Forelimb muscle (tissue), 1 donor: ENCODE data around the gene TMPRSS3. TPM values are rescaled to one million over a fixed set of nuclear protein-coding genes. Genes with fewer than 3 reads are reported as not detected.
"Not testable (repeated sequence)": the region's sequence is repeated elsewhere in the genome, so short reads cannot be mapped to it uniquely, and the experiment has no call there.

ENCODE experiments used
- DNase-seq: peaks from one replicate; pipeline ENCODE4 v3.0.0-alpha.2; 2013; ENCODE audit warnings: low read depth
- polyA plus RNA-seq: library from polyadenylated mRNA; unstranded; fragments of 120-200 nt; gene quantifications from one replicate; pipeline ENCODE4 v1.2.1, GENCODE V29; 2013; ENCODE audit not compliant: insufficient read length

Gene TMPRSS3
- polyA plus RNA-seq, 1 donor = not detected

GRCh38 chr21:42427809-42428419 lies 32.1 kb upstream of the TMPRSS3 start:
- no peak for DNase-seq

DNA sequence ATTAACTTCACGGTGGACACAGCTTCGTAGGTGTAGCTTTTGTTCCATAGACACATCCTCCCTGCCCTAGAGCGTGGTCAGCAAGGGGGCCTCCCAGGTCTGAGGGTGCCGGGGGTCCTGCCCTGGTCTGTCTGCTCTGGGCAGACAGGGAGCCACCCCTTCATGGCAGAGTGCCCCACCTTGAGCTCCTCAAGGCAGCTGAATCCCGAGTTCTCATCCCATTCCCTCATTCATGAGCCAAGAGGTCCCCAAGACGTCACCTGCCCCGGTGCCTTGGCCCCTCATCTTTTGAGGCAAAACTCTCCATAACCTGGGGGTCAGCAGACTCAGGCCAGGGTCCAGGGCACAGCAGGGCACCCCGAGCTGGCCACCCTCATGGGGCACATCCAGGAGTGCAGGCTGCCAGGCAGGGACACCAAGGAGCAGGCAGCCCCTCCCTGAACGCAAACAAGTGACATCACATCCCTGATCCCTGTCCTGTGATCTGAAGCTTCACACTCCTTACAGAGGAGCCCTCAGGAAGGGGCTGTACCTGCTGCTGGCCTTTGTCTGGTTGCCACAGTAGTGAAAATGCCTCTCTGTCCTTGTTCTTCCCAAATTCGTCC lies 31.1 kb upstream of the TMPRSS3 start:
- DNase-seq = no peak

- no peak for DNase-seq
Measured at GRCh38 chr21:42426424-42426823, 30.6 kb upstream of the TMPRSS3 start.

DNA sequence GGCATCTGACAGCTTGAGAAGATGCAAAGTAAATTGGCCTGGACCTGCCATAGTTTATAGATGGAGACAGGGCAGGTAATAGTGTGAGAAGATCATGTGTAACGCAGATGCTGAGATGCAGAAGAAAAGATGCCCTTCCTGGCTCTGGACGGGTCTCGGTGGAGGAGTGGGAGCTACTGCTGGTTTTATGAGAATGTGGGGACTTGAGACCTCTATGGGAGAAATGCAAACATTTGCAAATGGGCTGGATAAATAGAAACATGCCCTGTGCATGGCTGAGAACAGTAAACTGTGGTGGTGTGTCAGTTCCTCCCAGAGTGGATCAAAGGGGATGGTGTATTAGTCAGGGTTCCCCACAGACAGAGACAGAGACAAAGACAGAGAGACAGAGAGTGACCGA lies 29.7 kb upstream of the TMPRSS3 start:
- DNase-seq = no peak

GRCh38 chr21:42424914-42425541 lies 29.2 kb upstream of the TMPRSS3 start:
- no peak for DNase-seq

DNA sequence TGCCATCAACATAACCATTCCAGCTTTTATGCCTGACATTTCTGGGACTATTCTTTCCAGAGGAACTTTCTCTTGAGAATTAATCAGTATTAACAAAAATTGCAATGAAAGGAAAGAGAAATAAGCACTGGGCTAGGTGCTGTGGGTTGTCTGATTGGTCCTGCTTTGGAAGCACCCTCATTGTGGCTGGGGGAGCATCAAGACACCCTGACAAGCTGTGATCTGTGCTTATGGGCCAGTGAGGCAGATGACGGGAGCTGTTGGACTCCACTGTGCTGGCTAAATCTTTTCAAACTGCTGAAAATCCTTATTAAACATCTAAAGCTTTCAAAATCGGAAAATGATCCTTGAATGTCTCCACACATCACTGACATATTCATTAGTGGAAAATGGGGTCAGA lies 27.8 kb upstream of the TMPRSS3 start:
- DNase-seq = no peak

DNA sequence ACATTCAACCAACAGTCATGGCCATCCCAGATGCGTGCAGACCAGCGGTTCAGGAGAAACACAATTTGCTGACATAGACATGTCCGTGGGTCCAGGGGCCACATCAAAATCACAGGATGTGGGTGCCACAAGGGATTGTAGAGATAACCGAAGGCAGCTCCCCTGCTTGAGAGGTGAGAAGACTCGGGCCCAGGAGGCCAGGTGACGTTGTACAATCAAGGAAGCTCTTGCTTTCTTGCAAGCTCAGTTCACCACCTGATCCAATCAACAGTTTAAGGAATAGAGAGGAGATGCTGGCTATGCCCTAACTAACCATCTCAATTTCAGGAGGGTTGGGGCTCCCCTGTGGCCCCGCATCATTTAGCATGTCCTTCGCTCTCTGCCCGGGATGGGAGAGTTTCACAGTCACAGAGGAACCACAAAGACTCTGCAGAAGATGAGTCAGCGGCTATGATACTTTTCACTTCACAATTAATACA lies 27.4 kb upstream of the TMPRSS3 start:
- no peak for DNase-seq

DNA sequence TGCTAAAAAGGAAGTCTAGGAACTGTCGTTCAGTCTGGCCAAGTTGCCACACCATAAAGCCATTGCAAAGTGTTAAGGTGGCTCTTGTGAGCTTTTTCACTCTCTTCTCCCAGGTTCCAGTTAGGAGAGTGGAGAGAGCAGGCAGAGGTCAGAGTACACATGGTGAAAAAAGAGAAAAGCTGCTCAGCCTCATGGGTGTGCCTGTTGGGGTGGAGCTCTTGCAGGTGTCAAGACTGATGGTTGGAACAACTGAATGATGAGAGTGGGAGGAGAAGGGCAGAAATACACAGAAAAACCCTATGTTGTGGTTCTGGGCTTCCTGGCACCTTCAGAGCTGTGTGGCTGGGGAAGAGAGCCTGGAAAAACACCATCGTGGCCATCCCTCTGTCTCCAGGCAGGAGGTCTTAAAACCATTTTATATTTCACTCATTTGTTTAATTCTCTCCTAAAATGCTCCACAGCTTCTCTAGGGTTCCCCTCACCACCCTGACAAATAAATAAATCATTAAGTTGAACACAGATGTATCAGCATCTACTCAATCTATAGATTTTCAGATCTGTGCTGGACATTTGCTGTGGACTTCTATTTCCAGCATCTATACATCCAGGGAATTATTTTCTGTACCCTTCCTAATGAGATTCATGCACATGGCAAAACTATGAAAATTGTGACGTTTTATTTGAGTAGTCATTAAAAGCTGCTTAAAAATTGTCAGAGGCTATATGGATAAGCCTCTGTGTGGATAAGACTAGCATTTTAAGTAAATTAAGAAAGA lies 25.4 kb upstream of the TMPRSS3 start:
- no peak for DNase-seq

DNA sequence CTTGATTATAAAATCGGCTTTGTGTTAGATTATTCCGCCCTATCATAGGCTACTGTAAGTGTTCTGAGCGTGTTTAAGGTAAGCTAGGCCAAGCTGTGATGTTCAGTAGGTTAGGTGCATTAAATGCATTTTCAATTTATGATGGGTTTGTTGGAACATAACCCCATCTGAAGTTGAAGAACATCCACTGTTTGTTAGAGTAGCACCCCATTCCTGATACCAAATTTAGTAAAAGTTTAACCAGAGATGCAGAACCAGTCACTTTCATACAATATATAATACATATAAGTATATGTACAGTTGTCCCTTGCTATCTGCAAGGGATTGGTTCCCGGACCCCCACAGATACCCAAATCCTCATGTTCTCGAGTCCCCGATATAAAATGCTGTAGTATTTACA lies 24.0 kb upstream of the TMPRSS3 start:
- DNase-seq = no peak

- DNase-seq = no peak
Measured at GRCh38 chr21:42418886-42419285, 23.0 kb upstream of the TMPRSS3 start.

- DNase-seq = no peak
Measured at GRCh38 chr21:42417533-42417932, 21.7 kb upstream of the TMPRSS3 start.

GRCh38 chr21:42414928-42415769 lies 19.3 kb upstream of the TMPRSS3 start:
- no peak for DNase-seq

- no peak for DNase-seq
Measured at GRCh38 chr21:42414553-42414927, 18.7 kb upstream of the TMPRSS3 start.

GRCh38 chr21:42414066-42414465 lies 18.2 kb upstream of the TMPRSS3 start:
- DNase-seq = no peak

DNA sequence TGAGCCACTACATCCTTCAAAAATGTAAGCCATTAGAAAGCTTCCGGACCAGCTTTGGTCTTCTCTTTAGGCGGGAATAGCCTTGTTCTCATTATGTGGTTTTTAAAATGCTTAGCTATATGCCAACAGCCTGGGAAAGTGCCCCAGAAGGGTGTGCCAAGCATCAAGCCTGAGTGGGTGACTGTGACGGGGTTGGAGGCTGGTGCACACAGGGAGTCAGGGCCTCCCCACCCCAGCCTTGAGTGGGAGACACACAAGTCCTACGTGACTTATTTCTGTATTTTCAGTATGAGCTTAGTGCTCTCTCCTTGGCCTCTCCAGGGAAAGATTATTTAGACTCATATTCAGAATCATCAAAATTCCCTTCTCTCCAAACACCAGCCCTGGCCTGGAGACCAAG lies 17.6 kb upstream of the TMPRSS3 start:
- no peak for DNase-seq

GRCh38 chr21:42413093-42413492 lies 17.2 kb upstream of the TMPRSS3 start:
- DNase-seq = no peak

- DNase-seq = no peak
Measured at GRCh38 chr21:42412636-42412933, 16.7 kb upstream of the TMPRSS3 start.

DNA sequence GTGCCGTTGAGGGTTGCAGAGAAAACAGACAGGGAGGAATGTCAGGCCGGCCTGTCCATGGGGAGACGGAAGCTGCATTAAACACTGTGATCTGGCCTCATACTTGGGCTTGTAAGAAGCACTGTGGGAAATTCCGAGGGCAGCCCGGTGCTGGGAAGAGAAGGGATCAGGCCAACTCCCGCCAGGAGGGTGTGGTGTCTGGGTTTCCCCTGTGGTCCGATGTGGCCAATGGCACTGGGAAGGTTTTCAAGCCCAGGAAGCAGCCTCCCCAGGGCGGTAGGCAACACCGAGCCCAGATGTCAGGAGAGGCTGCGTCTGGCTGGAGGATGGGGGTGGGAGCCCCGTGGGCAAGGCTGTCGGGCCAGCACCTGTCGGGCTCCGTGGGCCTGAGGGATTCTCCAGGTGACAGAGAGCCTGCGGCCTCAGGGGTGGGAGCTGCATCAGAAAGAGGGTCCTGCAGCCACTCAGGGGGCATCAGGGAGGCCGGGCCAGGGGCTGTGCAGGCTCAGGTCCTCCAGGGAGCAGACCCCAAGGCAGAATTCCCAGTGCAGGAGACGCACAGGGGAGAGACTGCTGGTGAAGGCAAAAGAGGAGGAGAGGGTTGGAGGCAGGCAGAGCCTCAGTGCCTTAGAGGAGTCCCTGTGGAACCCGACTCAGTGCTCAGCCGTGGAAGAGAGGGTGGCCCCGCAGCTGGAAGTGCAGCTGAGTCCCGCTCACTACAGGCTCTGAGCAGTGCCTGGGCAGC lies 16.2 kb upstream of the TMPRSS3 start:
- no peak for DNase-seq

GRCh38 chr21:42411197-42411869 lies 15.5 kb upstream of the TMPRSS3 start:
- DNase-seq = no peak

DNA sequence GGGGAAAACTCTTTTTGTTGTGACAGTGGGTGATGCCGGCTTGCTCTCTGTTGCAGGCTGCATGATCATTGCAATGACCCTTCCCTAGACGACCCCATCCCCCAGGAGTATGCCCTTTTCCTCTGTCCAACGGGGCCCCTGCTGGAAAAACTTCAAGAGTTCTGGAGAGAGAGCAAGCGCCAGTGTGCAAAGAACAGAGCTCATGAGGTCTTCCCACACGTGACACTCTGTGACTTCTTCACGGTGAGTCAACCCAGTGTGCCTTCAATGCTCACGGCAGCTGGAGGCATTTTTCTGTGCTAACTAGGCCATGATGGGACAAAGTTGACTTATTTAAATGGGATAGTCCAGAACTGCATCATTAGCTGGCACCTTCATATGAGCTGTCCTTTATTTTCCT lies 13.5 kb upstream of the TMPRSS3 start:
- DNase-seq = no peak

DNA sequence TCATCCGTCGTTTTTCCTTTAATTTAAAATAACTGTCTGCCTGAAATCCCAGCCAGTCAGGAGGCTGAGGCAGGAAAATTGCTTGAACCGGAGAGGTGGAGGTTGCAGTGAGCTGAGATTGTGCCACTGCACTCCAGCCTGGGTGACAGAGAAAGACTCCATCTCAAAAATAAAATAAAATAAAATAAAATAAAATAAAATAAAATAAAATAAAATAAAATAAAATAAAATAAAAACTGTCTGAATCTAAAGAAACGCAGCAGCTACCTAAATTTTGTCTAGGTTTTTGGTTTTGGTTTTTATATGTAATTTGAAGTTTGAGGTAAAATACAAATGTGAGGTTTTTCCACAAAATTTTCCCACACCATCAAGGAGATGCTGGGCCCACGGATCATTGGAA lies 12.9 kb upstream of the TMPRSS3 start:
- DNase-seq = not testable (repeated sequence)
